Measurements from ENCODE around the gene HJURP. TPM values are rescaled to one million over a fixed set of nuclear protein-coding genes. Genes with fewer than 3 reads are reported as not detected.

HJURP gene
- total RNA-seq, 1 experiment from 2014 or later: 109 TPM

DNA sequence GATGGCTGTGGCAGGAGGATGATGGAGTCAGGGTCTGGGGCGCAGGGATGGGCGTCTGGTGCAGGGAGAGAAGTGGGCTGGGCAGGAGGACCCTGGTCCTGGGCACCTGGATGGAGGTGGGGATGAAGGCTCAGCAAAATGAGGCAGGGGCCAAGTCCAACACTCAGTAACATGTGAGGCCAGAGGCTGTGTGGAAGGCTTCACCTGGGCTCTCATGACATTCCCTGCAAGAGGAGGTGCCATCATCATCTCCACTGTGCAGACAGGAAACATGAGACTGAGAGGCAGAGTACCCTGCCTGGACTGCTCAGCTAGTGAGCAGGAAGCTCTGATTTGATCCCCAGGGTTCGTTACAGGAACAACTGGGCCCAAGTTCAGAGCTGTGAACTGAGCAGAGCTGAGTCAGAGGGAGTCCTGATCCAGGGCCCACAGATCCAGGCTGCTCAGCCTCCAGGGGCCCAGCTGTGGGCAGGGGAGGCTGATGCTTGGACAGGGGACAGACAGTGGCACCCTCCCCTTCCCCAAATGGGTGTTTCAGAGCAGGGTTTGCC lies 36.9 kb downstream of the HJURP start:
- CTCF ChIA-PET: no interaction called here
- POLR2A ChIA-PET (ENCODE audit: unreplicated experiment): interaction anchor here (0.7 kb wide), 1 partner anchor 117 kb away, joined by 3 read pairs; no protein-coding TSS in a partner anchor
- no peak overlapping the region for H3K27ac ChIP-seq
- TF ChIP-seq, protein P1, sequence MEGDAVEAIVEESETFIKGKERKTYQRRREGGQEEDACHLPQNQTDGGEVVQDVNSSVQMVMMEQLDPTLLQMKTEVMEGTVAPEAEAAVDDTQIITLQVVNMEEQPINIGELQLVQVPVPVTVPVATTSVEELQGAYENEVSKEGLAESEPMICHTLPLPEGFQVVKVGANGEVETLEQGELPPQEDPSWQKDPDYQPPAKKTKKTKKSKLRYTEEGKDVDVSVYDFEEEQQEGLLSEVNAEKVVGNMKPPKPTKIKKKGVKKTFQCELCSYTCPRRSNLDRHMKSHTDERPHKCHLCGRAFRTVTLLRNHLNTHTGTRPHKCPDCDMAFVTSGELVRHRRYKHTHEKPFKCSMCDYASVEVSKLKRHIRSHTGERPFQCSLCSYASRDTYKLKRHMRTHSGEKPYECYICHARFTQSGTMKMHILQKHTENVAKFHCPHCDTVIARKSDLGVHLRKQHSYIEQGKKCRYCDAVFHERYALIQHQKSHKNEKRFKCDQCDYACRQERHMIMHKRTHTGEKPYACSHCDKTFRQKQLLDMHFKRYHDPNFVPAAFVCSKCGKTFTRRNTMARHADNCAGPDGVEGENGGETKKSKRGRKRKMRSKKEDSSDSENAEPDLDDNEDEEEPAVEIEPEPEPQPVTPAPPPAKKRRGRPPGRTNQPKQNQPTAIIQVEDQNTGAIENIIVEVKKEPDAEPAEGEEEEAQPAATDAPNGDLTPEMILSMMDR (conservative IDR thresholded peaks at IDR 0.05): no peak
- no peak for TF ChIP-seq EZH2 (IDR thresholded peaks at IDR 0.05; ENCODE audit: low read depth)
- H3K27me3 ChIP-seq (ENCODE audit: insufficient read depth, low read depth): no peaks in the 10 kb centered on the region
- no peak overlapping the region for H3K4me2 ChIP-seq
- H2AFZ ChIP-seq: no peak overlapping the region
- no peaks in the 10 kb centered on the region for H3K4me1 ChIP-seq (replicated peaks; ENCODE audit: insufficient read depth)
- H4K20me1 ChIP-seq (ENCODE audit: insufficient read depth): no peaks in the 10 kb centered on the region
- H3K36me3 ChIP-seq (ENCODE audit: low read depth): no peaks in the 10 kb centered on the region
- H3K9me3 ChIP-seq (ENCODE audit: insufficient read depth, low read depth): no peaks in the 10 kb centered on the region
- no peaks in the 10 kb centered on the region for H3F3A ChIP-seq (ENCODE audit: insufficient read depth, low read depth)
- no peak overlapping the region for H3K4me3 ChIP-seq
- H3K9me2 ChIP-seq (ENCODE audit: insufficient read depth): no peaks in the 10 kb centered on the region
- H3K79me2 ChIP-seq (ENCODE audit: low read depth): no peaks in the 10 kb centered on the region
- BruUV-seq (replicated peaks): no TSS peak
- intact Hi-C loops (cut with micrococcal nuclease; ENCODE audit: unreplicated experiment): no loop called here
- no peak for DNase-seq

DNA sequence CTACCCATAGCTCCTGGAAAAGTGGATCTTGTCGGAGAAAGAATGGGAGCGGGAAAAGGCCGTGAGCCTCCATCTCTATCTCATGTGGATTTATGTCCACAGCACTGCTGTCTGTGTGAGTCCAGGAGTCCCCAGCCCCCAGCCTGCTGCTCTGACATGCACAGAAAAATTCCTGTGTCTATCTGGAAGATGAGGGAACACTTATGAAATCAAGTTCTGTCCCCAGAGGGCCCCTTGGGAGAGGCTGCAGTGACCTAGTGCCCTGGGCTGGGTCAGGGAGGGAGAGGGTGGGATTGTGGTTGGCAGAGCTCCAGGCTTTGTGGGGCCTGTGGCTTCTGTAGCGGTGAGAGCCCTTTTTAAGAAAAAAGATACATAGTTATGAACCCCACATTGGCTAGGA lies 37.6 kb downstream of the HJURP start:
- Histone ChIP-seq H3K79me2 (ENCODE audit: low read depth) (no peaks in the 10 kb centered on the region), H3F3A (ENCODE audit: insufficient read depth, low read depth) (no peaks in the 10 kb centered on the region), H3K4me2 (no peak overlapping the region), H4K20me1 (ENCODE audit: insufficient read depth) (no peaks in the 10 kb centered on the region), H2AFZ (no peak overlapping the region), H3K36me3 (ENCODE audit: low read depth) (no peaks in the 10 kb centered on the region), H3K27ac (no peak overlapping the region), H3K9me3 (ENCODE audit: insufficient read depth, low read depth) (no peaks in the 10 kb centered on the region), H3K9me2 (ENCODE audit: insufficient read depth) (no peaks in the 10 kb centered on the region), H3K27me3 (ENCODE audit: insufficient read depth, low read depth) (no peaks in the 10 kb centered on the region), H3K4me3 (no peak overlapping the region), H3K4me1 (replicated peaks; ENCODE audit: insufficient read depth) (no peaks in the 10 kb centered on the region)
- POLR2A ChIA-PET (ENCODE audit: unreplicated experiment): no interaction called here
- intact Hi-C loops (cut with micrococcal nuclease; ENCODE audit: unreplicated experiment): no loop called here
- DNase-seq: no peak
- no TSS peak for BruUV-seq (replicated peaks)
- CTCF ChIA-PET: no interaction called here
- TF ChIP-seq, protein P1 (conservative IDR thresholded peaks at IDR 0.05): no peak
- TF ChIP-seq EZH2 (IDR thresholded peaks at IDR 0.05; ENCODE audit: low read depth): no peak

DNA sequence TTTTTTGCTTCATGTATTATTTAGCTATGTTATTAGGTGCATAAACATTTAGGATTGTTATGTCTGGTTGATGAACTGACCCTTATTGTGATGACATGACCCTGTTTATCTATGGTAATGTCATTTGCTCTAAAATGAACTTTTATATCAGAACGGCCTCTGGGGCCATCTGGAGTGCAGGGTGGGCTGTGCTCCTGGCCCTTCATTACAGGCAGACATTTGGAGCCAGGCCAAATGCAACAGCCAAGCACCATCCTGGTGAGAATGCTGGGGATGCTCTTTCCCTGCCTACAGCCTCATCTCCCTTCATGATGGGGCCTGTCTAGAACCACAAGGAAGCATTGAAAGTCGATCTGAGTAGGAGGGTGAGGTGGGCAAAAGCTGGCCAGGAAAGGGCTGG lies 38.0 kb downstream of the HJURP start:
- DNase-seq: no peak
- no peak overlapping the region for H3K27ac ChIP-seq
- TF ChIP-seq, protein P1 (conservative IDR thresholded peaks at IDR 0.05): no peak
- no peak for TF ChIP-seq EZH2 (IDR thresholded peaks at IDR 0.05; ENCODE audit: low read depth)
- H3K4me2 ChIP-seq: no peak overlapping the region
- CTCF ChIA-PET: no interaction called here
- no peak overlapping the region for H2AFZ ChIP-seq
- intact Hi-C loops (cut with micrococcal nuclease; ENCODE audit: unreplicated experiment): no loop called here
- H3K79me2 ChIP-seq (ENCODE audit: low read depth): no peaks in the 10 kb centered on the region
- H3K36me3 ChIP-seq (ENCODE audit: low read depth): no peaks in the 10 kb centered on the region
- POLR2A ChIA-PET (ENCODE audit: unreplicated experiment): no interaction called here
- no peaks in the 10 kb centered on the region for H3K4me1 ChIP-seq (replicated peaks; ENCODE audit: insufficient read depth)
- BruUV-seq (replicated peaks): no TSS peak
- no peak overlapping the region for H3K4me3 ChIP-seq
- no peaks in the 10 kb centered on the region for H3F3A ChIP-seq (ENCODE audit: insufficient read depth, low read depth)
- no peaks in the 10 kb centered on the region for H3K27me3 ChIP-seq (ENCODE audit: insufficient read depth, low read depth)
- no peaks in the 10 kb centered on the region for H3K9me3 ChIP-seq (ENCODE audit: insufficient read depth, low read depth)
- H4K20me1 ChIP-seq (ENCODE audit: insufficient read depth): no peaks in the 10 kb centered on the region
- no peaks in the 10 kb centered on the region for H3K9me2 ChIP-seq (ENCODE audit: insufficient read depth)

Data from PC-9 (cell line).